Brain microvascular endothelial cell (primary cell): ENCODE data around the gene PIANP.
A peak's percentile ranks its signal among the peaks of the same experiment; 100 is the strongest.

Experiments
- DNase-seq: peaks from one replicate; pipeline ENCODE4 v3.0.0-alpha.2; 2020
- H3K27ac ChIP-seq: fragments of 250-450 bp; sonication (Bioruptor Pico); 2 replicates; pipeline ENCODE4 v1.5.1; 2020; ENCODE audit warnings: mild to moderate bottlenecking, moderate library complexity
- H3K27me3 ChIP-seq: fragments of 250-450 bp; sonication (Bioruptor Pico); replicated peaks from 2 replicates; pipeline ENCODE4 v1.5.1; 2020; ENCODE audit warnings: mild to moderate bottlenecking
- H3K36me3 ChIP-seq: fragments of 250-450 bp; sonication (Bioruptor Pico); replicated peaks from 2 replicates; pipeline ENCODE4 v1.5.1; 2020; ENCODE audit warnings: mild to moderate bottlenecking
- H3K4me3 ChIP-seq: 2 replicates; pipeline ENCODE4 v1.5.1; 2011; ENCODE audit warnings: low read depth, mild to moderate bottlenecking, control low read depth, low read length, moderate library complexity
- in situ Hi-C: cut with HindIII; loops from 2 replicates; pipeline ENCODE4 v1.10.0; 2017; ENCODE audit warnings: low sequenced_read_pairs, low pct_ligation_motif_present
- TF ChIP-seq, protein P1 (sequence below): IDR thresholded peaks from 2 replicates; pipeline ENCODE4 v1.5.1; 2011; ENCODE audit warnings: low read depth, mild to moderate bottlenecking, moderate library complexity, low read length, control low read depth, inconsistent platforms; ENCODE audit errors: missing control alignments

PIANP gene

DNA sequence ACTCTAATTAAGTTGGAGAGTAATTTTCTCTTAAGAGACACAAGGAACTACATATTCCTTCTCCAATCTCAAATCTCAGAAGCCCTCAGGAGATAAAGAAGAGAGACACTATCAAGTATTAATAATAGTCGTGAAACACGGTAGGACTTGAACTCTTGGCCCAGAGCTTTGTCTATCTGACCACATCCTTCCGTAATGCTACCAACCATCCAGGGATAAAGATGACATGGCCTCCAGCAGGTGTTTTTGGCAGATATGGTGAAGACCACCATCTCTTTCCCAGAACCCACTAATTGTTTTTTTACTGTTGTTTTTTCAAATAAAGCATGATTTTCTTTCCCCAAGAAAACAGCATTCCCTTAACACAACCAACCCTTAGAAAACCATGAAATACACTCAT, 14.8 kb downstream of the PIANP start:
- no peak overlapping the region for H3K27ac ChIP-seq
- no peaks in the 10 kb centered on the region for H3K27me3 ChIP-seq
- H3K36me3 ChIP-seq: peaks cover 10% of the 10 kb centered on the region
- H3K4me3 ChIP-seq: no peak overlapping the region
- in situ Hi-C loops: no loop called here
- TF ChIP-seq, protein P1, sequence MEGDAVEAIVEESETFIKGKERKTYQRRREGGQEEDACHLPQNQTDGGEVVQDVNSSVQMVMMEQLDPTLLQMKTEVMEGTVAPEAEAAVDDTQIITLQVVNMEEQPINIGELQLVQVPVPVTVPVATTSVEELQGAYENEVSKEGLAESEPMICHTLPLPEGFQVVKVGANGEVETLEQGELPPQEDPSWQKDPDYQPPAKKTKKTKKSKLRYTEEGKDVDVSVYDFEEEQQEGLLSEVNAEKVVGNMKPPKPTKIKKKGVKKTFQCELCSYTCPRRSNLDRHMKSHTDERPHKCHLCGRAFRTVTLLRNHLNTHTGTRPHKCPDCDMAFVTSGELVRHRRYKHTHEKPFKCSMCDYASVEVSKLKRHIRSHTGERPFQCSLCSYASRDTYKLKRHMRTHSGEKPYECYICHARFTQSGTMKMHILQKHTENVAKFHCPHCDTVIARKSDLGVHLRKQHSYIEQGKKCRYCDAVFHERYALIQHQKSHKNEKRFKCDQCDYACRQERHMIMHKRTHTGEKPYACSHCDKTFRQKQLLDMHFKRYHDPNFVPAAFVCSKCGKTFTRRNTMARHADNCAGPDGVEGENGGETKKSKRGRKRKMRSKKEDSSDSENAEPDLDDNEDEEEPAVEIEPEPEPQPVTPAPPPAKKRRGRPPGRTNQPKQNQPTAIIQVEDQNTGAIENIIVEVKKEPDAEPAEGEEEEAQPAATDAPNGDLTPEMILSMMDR: no peak
- DNase-seq: no peak

DNA sequence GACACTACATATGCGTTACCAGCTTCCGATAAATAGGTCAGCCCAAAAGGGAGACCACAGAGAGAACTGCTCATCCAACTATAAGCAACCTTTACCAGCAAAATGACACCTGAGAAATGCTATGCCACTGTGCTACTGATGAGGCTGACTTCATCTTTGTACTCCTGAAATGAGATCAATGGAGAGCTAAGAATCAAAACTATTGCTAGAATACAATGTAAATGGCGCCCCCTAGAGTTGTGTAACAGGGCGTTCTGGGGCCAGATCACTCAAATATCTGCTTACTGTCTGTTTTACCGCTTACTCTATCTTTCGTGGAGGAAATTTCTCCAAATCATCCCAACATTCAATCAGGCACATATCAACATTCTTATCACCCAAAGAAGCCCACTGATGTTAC, 16.0 kb downstream of the PIANP start:
- Histone ChIP-seq H3K36me3 (peaks cover 14% of the 10 kb centered on the region), H3K4me3 (no peak overlapping the region), H3K27ac (no peak overlapping the region), H3K27me3 (no peaks in the 10 kb centered on the region)
- DNase-seq: no peak
- in situ Hi-C loops: no loop called here
- TF ChIP-seq, protein P1: peak; percentile 63

DNA sequence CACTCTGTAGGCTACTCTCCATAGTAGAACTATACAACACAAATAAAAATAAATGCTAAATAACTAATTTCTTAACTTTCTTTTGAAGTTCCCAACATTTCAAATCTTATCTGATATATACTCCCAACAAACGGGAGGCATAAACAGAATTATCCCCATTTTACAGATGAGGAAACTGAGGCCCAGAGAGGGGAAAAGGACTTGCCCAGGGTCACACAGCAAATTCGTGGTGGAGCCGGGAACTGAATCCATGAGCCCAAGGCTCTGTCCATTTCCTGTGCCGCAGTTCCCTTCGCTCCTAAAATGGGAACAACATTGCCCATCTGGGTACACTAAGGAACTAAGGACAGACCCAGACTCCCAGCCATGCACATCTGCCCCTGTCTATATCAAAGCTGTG, 23.7 kb downstream of the PIANP start:
- Histone ChIP-seq H3K27ac (no peak overlapping the region), H3K27me3 (no peaks in the 10 kb centered on the region), H3K4me3 (no peak overlapping the region), H3K36me3 (peaks cover 51% of the 10 kb centered on the region)
- no peak for DNase-seq
- TF ChIP-seq, protein P1: no peak
- in situ Hi-C loops: no loop called here

DNA sequence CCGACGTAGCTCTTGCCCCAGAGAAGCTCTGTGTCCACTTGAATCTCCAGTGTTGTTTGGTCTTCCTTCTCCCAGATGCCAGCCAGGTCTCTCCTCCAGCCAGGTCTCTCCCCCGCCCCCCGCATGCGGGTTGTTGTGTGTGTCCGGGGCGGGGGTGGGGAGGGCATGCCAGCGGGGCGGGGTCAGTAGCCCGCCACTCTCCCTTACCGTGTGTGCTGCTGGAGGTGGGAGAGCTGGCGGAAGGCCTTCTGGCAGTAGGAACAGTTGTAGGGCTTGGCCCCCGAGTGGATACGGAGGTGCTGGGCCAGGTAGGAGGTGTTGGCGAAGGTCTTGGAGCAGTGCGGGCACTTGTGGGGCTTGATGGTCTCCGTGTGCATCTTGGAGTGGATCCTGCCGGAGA, 28.5 kb downstream of the PIANP start:
- DNase-seq: no peak
- in situ Hi-C loops: no loop called here
- Histone ChIP-seq H3K36me3 (peaks cover 64% of the 10 kb centered on the region), H3K4me3 (no peak overlapping the region), H3K27ac (no peak overlapping the region), H3K27me3 (no peaks in the 10 kb centered on the region)
- TF ChIP-seq, protein P1: no peak

DNA sequence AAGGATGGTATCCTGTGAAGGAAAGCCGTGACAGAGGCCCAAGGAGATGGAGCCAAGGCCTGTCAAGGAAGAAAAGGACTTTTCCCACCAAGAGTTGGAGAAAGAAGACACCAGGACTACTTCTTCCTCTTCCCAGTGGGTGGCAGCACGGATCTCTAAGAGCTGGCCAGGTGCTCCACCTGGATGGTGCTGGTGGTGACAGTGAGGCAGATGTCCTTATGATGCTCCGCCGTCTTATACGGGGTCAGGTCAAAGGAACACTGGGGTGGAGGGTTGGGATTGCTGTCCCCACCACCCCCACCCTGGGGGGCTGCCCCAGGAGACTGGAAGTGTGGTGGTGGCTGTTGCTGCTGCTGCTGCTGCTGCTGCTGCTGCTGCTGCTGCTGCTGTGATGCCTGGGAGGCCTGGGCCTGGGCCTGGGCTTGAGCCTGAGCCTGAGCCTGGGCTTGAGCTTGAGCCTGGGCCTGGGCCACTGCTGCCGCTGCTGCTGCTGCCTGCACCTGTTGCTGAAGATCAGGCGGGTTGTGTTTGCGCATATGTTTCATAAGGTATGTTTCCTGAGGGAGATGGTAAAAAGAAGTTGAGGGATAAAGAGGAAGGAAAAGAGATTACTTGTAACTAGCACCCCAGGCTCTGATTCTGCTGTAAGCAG, 32.9 kb downstream of the PIANP start:
- no peak for DNase-seq
- Histone ChIP-seq H3K27me3 (no peaks in the 10 kb centered on the region), H3K4me3 (no peak overlapping the region), H3K27ac (no peak overlapping the region), H3K36me3 (peaks cover 51% of the 10 kb centered on the region)
- TF ChIP-seq, protein P1: peak; percentile 36
- in situ Hi-C loops: no loop called here

DNA sequence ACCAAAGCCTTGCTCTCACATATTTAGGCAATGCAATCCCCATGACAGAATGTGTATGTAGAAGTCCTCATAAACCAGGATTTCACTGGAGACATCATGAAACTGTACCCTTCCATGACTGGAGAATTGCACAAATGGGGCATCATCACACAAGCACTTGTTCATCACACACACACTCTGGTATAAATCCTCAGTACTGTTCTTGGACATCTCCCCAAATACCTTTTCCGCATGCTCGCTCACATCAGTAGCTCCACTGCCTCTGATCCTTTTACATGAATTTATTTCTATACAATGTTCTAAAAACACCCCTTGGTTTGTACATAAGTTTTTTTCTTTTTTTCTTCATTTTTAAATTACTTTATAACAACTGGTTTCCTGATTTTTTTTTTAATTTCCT, 34.4 kb downstream of the PIANP start:
- in situ Hi-C loops: no loop called here
- no peaks in the 10 kb centered on the region for H3K27me3 ChIP-seq
- H3K4me3 ChIP-seq: no peak overlapping the region
- H3K27ac ChIP-seq: no peak overlapping the region
- TF ChIP-seq, protein P1: no peak
- no peak for DNase-seq
- H3K36me3 ChIP-seq: peaks cover 38% of the 10 kb centered on the region
